ENCODE results near the gene WDTC1. TPM values are rescaled to one million over a fixed set of nuclear protein-coding genes. Genes with fewer than 3 reads are reported as not detected.
A peak's percentile ranks its signal among the peaks of the same experiment; 100 is the strongest.
"Not testable (repeated sequence)": the region's sequence is repeated elsewhere in the genome, so short reads cannot be mapped to it uniquely, and the experiment has no call there.

WDTC1 gene
- total and polyA plus RNA-seq, 2 donors, result 10.8 to 19.2 TPM

- no peak for DNase-seq (ENCODE audit: low read depth in 6 of 9, low spot score in 9 of 9)
- 95% methylated on average over 7 of the region's 7 CpGs for WGBS
- Histone ChIP-seq H3K36me3 (ENCODE audit: control insufficient read depth in 2 of 2, insufficient read depth in 2 of 2, low read length in 1 of 2) (no peaks in the 10 kb centered on the region), H3K4me3 (ENCODE audit: low read length in 2 of 2) (no peak overlapping the region), H3K9me3 (ENCODE audit: control insufficient read depth in 2 of 2, insufficient read depth in 1 of 2, low read length in 1 of 2) (no peaks in the 10 kb centered on the region), H3K4me1 (ENCODE audit: control insufficient read depth in 2 of 2, insufficient read depth in 2 of 2, low read length in 2 of 2) (no peaks in the 10 kb centered on the region), H3K27me3 (ENCODE audit: control insufficient read depth in 2 of 2, insufficient read depth in 1 of 2, low read length in 1 of 2) (no peaks in the 10 kb centered on the region), H3K27ac (ENCODE audit: low read depth in 1 of 2, low read length in 1 of 2) (no peak overlapping the region)
Observed at GRCh38 chr1:27216466-27216865, 18.0 kb upstream of the WDTC1 start.

- Histone ChIP-seq H3K27ac (ENCODE audit: low read depth in 1 of 2, low read length in 1 of 2) (no peak overlapping the region), H3K4me3 (ENCODE audit: low read length in 2 of 2) (no peak overlapping the region), H3K9me3 (ENCODE audit: control insufficient read depth in 2 of 2, insufficient read depth in 1 of 2, low read length in 1 of 2) (no peaks in the 10 kb centered on the region), H3K27me3 (ENCODE audit: control insufficient read depth in 2 of 2, insufficient read depth in 1 of 2, low read length in 1 of 2) (no peaks in the 10 kb centered on the region), H3K4me1 (ENCODE audit: control insufficient read depth in 2 of 2, insufficient read depth in 2 of 2, low read length in 2 of 2) (no peaks in the 10 kb centered on the region), H3K36me3 (ENCODE audit: control insufficient read depth in 2 of 2, insufficient read depth in 2 of 2, low read length in 1 of 2) (no peaks in the 10 kb centered on the region)
- no peak for DNase-seq (ENCODE audit: low read depth in 6 of 9, low spot score in 9 of 9)
- 97% methylated on average over 6 of the region's 6 CpGs for WGBS
Observed at GRCh38 chr1:27217401-27217800, 17.0 kb upstream of the WDTC1 start.

GRCh38 chr1:27218736-27219135 is 15.7 kb upstream of the WDTC1 start:
- Histone ChIP-seq H3K27ac (ENCODE audit: low read depth in 1 of 2, low read length in 1 of 2) (no peak overlapping the region), H3K9me3 (ENCODE audit: control insufficient read depth in 2 of 2, insufficient read depth in 1 of 2, low read length in 1 of 2) (no peaks in the 10 kb centered on the region), H3K4me1 (ENCODE audit: control insufficient read depth in 2 of 2, insufficient read depth in 2 of 2, low read length in 2 of 2) (no peaks in the 10 kb centered on the region), H3K36me3 (ENCODE audit: control insufficient read depth in 2 of 2, insufficient read depth in 2 of 2, low read length in 1 of 2) (no peaks in the 10 kb centered on the region), H3K4me3 (ENCODE audit: low read length in 2 of 2) (no peak overlapping the region), H3K27me3 (ENCODE audit: control insufficient read depth in 2 of 2, insufficient read depth in 1 of 2, low read length in 1 of 2) (no peaks in the 10 kb centered on the region)
- DNase-seq (ENCODE audit: low read depth in 6 of 9, low spot score in 9 of 9), result no peak
- WGBS, result 94% methylated on average over 3 of the region's 3 CpGs

GRCh38 chr1:27220096-27220495 is 14.3 kb upstream of the WDTC1 start:
- Histone ChIP-seq H3K4me3 (ENCODE audit: low read length in 2 of 2) (no peak overlapping the region), H3K27ac (ENCODE audit: low read depth in 1 of 2, low read length in 1 of 2) (no peak overlapping the region), H3K9me3 (ENCODE audit: control insufficient read depth in 2 of 2, insufficient read depth in 1 of 2, low read length in 1 of 2) (no peaks in the 10 kb centered on the region), H3K36me3 (ENCODE audit: control insufficient read depth in 2 of 2, insufficient read depth in 2 of 2, low read length in 1 of 2) (no peaks in the 10 kb centered on the region), H3K27me3 (ENCODE audit: control insufficient read depth in 2 of 2, insufficient read depth in 1 of 2, low read length in 1 of 2) (no peaks in the 10 kb centered on the region), H3K4me1 (ENCODE audit: control insufficient read depth in 2 of 2, insufficient read depth in 2 of 2, low read length in 2 of 2) (no peaks in the 10 kb centered on the region)
- 79% methylated on average over 2 of the region's 2 CpGs for WGBS
- DNase-seq (ENCODE audit: low read depth in 6 of 9, low spot score in 9 of 9), result no peak

GRCh38 chr1:27220702-27221497 is 13.5 kb upstream of the WDTC1 start:
- not testable (repeated sequence) for H3K4me3 ChIP-seq (ENCODE audit: low read length in 2 of 2); H3K27me3 ChIP-seq (ENCODE audit: control insufficient read depth in 2 of 2, insufficient read depth in 1 of 2, low read length in 1 of 2); DNase-seq (ENCODE audit: low read depth in 6 of 9, low spot score in 9 of 9); H3K36me3 ChIP-seq (ENCODE audit: control insufficient read depth in 2 of 2, insufficient read depth in 2 of 2, low read length in 1 of 2); H3K27ac ChIP-seq (ENCODE audit: low read depth in 1 of 2, low read length in 1 of 2); H3K4me1 ChIP-seq (ENCODE audit: control insufficient read depth in 2 of 2, insufficient read depth in 2 of 2, low read length in 2 of 2); H3K9me3 ChIP-seq (ENCODE audit: control insufficient read depth in 2 of 2, insufficient read depth in 1 of 2, low read length in 1 of 2)
- WGBS, result over 99% methylated on average over 4 of the region's 5 CpGs

GRCh38 chr1:27225621-27226020 is 8.8 kb upstream of the WDTC1 start:
- no peak for DNase-seq (ENCODE audit: low read depth in 6 of 9, low spot score in 9 of 9)
- Histone ChIP-seq H3K9me3 (ENCODE audit: control insufficient read depth in 2 of 2, insufficient read depth in 1 of 2, low read length in 1 of 2) (no peaks in the 10 kb centered on the region), H3K4me3 (ENCODE audit: low read length in 2 of 2) (no peak overlapping the region), H3K4me1 (ENCODE audit: control insufficient read depth in 2 of 2, insufficient read depth in 2 of 2, low read length in 2 of 2) (no peaks in the 10 kb centered on the region), H3K27ac (ENCODE audit: low read depth in 1 of 2, low read length in 1 of 2) (no peak overlapping the region), H3K27me3 (ENCODE audit: control insufficient read depth in 2 of 2, insufficient read depth in 1 of 2, low read length in 1 of 2) (no peaks in the 10 kb centered on the region), H3K36me3 (ENCODE audit: control insufficient read depth in 2 of 2, insufficient read depth in 2 of 2, low read length in 1 of 2) (no peaks in the 10 kb centered on the region)
- 94% methylated on average over 3 of the region's 3 CpGs for WGBS

- no peak overlapping the region for H3K4me3 ChIP-seq (ENCODE audit: low read length in 2 of 2)
- H3K27me3 ChIP-seq (ENCODE audit: control insufficient read depth in 2 of 2, insufficient read depth in 1 of 2, low read length in 1 of 2), result no peaks in the 10 kb centered on the region
- no peaks in the 10 kb centered on the region for H3K4me1 ChIP-seq (ENCODE audit: control insufficient read depth in 2 of 2, insufficient read depth in 2 of 2, low read length in 2 of 2)
- no peak overlapping the region for H3K27ac ChIP-seq (ENCODE audit: low read depth in 1 of 2, low read length in 1 of 2)
- 97% methylated on average over 3 of the region's 3 CpGs for WGBS
- H3K9me3 ChIP-seq (ENCODE audit: control insufficient read depth in 2 of 2, insufficient read depth in 1 of 2, low read length in 1 of 2), result no peaks in the 10 kb centered on the region
- no peaks in the 10 kb centered on the region for H3K36me3 ChIP-seq (ENCODE audit: control insufficient read depth in 2 of 2, insufficient read depth in 2 of 2, low read length in 1 of 2)
- DNase-seq (ENCODE audit: low read depth in 6 of 9, low spot score in 9 of 9), result no peak
Observed at GRCh38 chr1:27227765-27228164, 6.7 kb upstream of the WDTC1 start.

- Histone ChIP-seq H3K27me3 (ENCODE audit: control insufficient read depth in 2 of 2, insufficient read depth in 1 of 2, low read length in 1 of 2) (no peaks in the 10 kb centered on the region), H3K9me3 (ENCODE audit: control insufficient read depth in 2 of 2, insufficient read depth in 1 of 2, low read length in 1 of 2) (no peaks in the 10 kb centered on the region), H3K36me3 (ENCODE audit: control insufficient read depth in 2 of 2, insufficient read depth in 2 of 2, low read length in 1 of 2) (no peaks in the 10 kb centered on the region), H3K4me3 (ENCODE audit: low read length in 2 of 2) (peak overlapping the region; percentile 65 to 94), H3K27ac (ENCODE audit: low read depth in 1 of 2, low read length in 1 of 2) (peak overlapping the region; percentile 68 to 76), H3K4me1 (ENCODE audit: control insufficient read depth in 2 of 2, insufficient read depth in 2 of 2, low read length in 2 of 2) (peaks cover 10 to 21% of the 10 kb centered on the region in 2 donors)
- 78% methylated on average over 9 of the region's 9 CpGs for WGBS
- peak in 3 of 9 donors; percentile 12 to 43 (median 15) for DNase-seq (ENCODE audit: low read depth in 6 of 9, low spot score in 9 of 9)
Observed at GRCh38 chr1:27233667-27234048, 774 bp upstream of the WDTC1 start.

- Histone ChIP-seq H3K36me3 (ENCODE audit: control insufficient read depth in 2 of 2, insufficient read depth in 2 of 2, low read length in 1 of 2) (no peaks in the 10 kb centered on the region), H3K27ac (ENCODE audit: low read depth in 1 of 2, low read length in 1 of 2) (peak overlapping the region; percentile 15 to 58), H3K9me3 (ENCODE audit: control insufficient read depth in 2 of 2, insufficient read depth in 1 of 2, low read length in 1 of 2) (no peaks in the 10 kb centered on the region), H3K4me1 (ENCODE audit: control insufficient read depth in 2 of 2, insufficient read depth in 2 of 2, low read length in 2 of 2) (peaks cover 10 to 21% of the 10 kb centered on the region in 2 donors), H3K4me3 (ENCODE audit: low read length in 2 of 2) (peak overlapping the region; percentile 65 to 94), H3K27me3 (ENCODE audit: control insufficient read depth in 2 of 2, insufficient read depth in 1 of 2, low read length in 1 of 2) (no peaks in the 10 kb centered on the region)
- 47% methylated on average over 7 of the region's 7 CpGs for WGBS
- DNase-seq (ENCODE audit: low read depth in 6 of 9, low spot score in 9 of 9), result no peak
Observed at GRCh38 chr1:27235827-27236226, 1.4 kb downstream of the WDTC1 start.
